Stimulated activated CD8-positive, alpha-beta memory T cell treated with anti-CD3 and anti-CD28 coated beads, Interleukin-15, amount 100 ng/mL, for 4 hours (primary cell): ENCODE data around the gene CST6.
"Not testable (repeated sequence)": the region's sequence is repeated elsewhere in the genome, so short reads cannot be mapped to it uniquely, and the experiment has no call there.

Source experiments
- DNase-seq, 2 donors: peaks; one replicate each; pipeline ENCODE4 v3.0.0-alpha.2; 2020; ENCODE audit warnings: low read depth in 2 of 2

The CST6 gene

GRCh38 chr11:65983589-65983987 lies 28.2 kb upstream of the CST6 start:
- DNase-seq, result no peak

GRCh38 chr11:65987336-65987735 lies 24.5 kb upstream of the CST6 start:
- DNase-seq, result no peak

GRCh38 chr11:65988791-65989592 lies 22.8 kb upstream of the CST6 start:
- DNase-seq, result peak; percentile 65 to 85

GRCh38 chr11:65992056-65992455 lies 19.8 kb upstream of the CST6 start:
- no peak for DNase-seq

GRCh38 chr11:65997286-65997685 lies 14.5 kb upstream of the CST6 start:
- no peak for DNase-seq

- peak; percentile 83 to 87 for DNase-seq
These were observed 9.7 kb upstream of the CST6 start, which contains the start of the genes BANF1 and EIF1AD for GRCh38 chr11:66001942-66002647. TSS of gene BANF1 (plus strand) at chr11:66002503. CDS start at chr11:66003251, 748 bp downstream. TSS of gene EIF1AD (minus strand) at chr11:66002157. CDS start at chr11:66000389, 1,768 bp downstream.

- DNase-seq, result peak in 1 of 2 donors; percentile 69
These were observed 9.1 kb upstream of the CST6 start for GRCh38 chr11:66002648-66003225.

- no peak for DNase-seq
These were observed 8.5 kb upstream of the CST6 start for GRCh38 chr11:66003291-66003690.

- DNase-seq, result no peak
These were observed 7.6 kb upstream of the CST6 start for GRCh38 chr11:66004186-66004585.

- no peak for DNase-seq
These were observed 5.5 kb upstream of the CST6 start for GRCh38 chr11:66006134-66006890.

GRCh38 chr11:66006891-66007176 lies 5.0 kb upstream of the CST6 start:
- no peak for DNase-seq

GRCh38 chr11:66007201-66007634 lies 4.6 kb upstream of the CST6 start:
- no peak for DNase-seq

GRCh38 chr11:66008095-66008467 lies 3.7 kb upstream of the CST6 start:
- DNase-seq, result no peak

- DNase-seq, result no peak
These were observed 3.2 kb upstream of the CST6 start for GRCh38 chr11:66008468-66009101.

GRCh38 chr11:66010036-66010435 lies 1.8 kb upstream of the CST6 start:
- DNase-seq, result not testable (repeated sequence)

- no peak for DNase-seq
These were observed 496 bp upstream of the CST6 start for GRCh38 chr11:66011239-66011784.

- DNase-seq, result no peak
These were observed 650 bp downstream of the CST6 start for GRCh38 chr11:66012371-66012945.

- DNase-seq, result no peak
These were observed 1.3 kb downstream of the CST6 start for GRCh38 chr11:66012946-66013761.

- DNase-seq, result no peak
These were observed 1.9 kb downstream of the CST6 start for GRCh38 chr11:66013762-66014100.

- no peak for DNase-seq
These were observed 3.1 kb downstream of the CST6 start for GRCh38 chr11:66014804-66015453.
